Stomach smooth muscle (tissue), 2 donors: Measurements from ENCODE around the gene FAM184B.

Experiments used
- H3K27ac ChIP-seq: one replicate; pipeline ENCODE4 v1.7.0; 2013; ENCODE audit warnings: mild to moderate bottlenecking, low read length, inconsistent platforms
- H3K27me3 ChIP-seq, 2 donors: one replicate each; pipeline ENCODE4 v1.7.0; 2013; ENCODE audit warnings: low read length in 2 of 2; ENCODE audit not compliant: insufficient read depth in 2 of 2, control insufficient read depth in 1 of 2
- H3K36me3 ChIP-seq, 2 donors: one replicate each; pipeline ENCODE4 v1.7.0; 2013; ENCODE audit warnings: low read length in 2 of 2; ENCODE audit not compliant: control insufficient read depth in 2 of 2, insufficient read depth in 2 of 2
- H3K4me1 ChIP-seq: one replicate; pipeline ENCODE4 v1.7.0; 2013; ENCODE audit warnings: low read length; ENCODE audit not compliant: control insufficient read depth, insufficient read depth
- H3K4me3 ChIP-seq, 2 donors: one replicate each; pipeline ENCODE4 v1.7.0; 2013; ENCODE audit warnings: low read length in 2 of 2
- H3K9ac ChIP-seq, 2 donors: one replicate each; pipeline ENCODE4 v1.7.0; 2013; ENCODE audit warnings: low read length in 2 of 2, mild to moderate bottlenecking in 1 of 2
- H3K9me3 ChIP-seq, 2 donors: one replicate each; pipeline ENCODE4 v1.7.0; 2013; ENCODE audit warnings: low read length in 2 of 2; ENCODE audit not compliant: control insufficient read depth in 2 of 2
- donor health status: healthy.
- donor health status: Pancreatic carcinoma.

Gene FAM184B

DNA sequence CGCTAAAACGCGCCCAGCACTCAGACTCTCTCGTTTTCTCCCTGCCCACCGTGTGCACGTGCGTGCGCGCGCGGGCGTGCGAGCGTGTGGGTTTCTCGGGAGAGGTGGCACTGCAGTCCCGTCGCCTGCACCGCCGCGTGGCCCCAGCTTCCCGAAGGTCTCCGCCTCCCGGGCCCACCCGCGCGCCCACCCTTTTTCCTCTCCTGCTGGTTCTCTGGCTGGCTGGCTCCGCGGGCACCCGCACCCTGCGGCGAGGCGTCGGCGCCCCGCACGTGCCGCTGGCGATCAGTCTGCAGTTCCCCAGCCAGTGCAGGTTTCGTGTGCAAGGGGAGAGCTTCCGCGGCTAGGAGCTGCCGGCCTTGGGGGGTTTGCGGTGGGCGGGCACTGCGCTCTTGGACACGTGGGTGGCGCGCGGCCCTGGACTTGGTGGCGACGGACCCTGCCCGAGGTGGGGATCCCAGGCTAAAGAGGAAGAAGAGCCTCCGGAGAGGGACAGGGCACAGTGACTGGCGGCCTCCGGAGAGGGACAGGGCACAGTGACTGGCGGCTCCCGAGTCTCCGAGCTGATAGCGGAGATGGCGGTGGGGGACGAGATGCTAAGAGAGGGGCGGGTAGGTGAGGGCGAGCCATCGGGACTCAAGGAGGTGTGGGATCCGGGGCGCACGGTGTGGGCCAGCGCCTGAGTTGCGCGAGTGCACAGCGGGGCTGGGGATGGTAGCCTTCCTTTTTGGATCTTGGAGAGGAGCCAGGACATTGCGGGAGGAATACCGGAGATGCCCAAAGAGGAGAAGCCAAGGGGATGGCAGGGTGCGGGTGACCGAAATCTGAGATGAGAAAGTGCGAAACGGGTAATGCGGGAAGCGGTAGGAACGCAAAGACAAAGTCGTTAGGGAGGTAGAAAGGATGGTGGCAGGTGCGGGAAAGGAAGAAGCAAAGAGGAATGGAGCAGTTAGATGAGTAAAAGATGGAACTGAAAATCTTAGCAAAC, at the start of gene FAM184B:
FAM184B (minus strand) TSS at position 322 of the 988 bp plus-strand sequence. CDS start 322 bp downstream, outside the sequence.
- H3K27me3 ChIP-seq: peaks cover 15 to 20% of the 10 kb centered on the region in 2 donors
- H3K4me1 ChIP-seq: peaks cover 24% of the 10 kb centered on the region
- peak within 1 kb of the TSS in 1 of 2 donors; percentile 21 for H3K9ac ChIP-seq
- H3K9me3 ChIP-seq: no peaks in the 10 kb centered on the region
- H3K4me3 ChIP-seq: peak within 1 kb of the TSS; percentile 67 to 72
- no peak within 1 kb of the TSS for H3K27ac ChIP-seq
- H3K36me3 ChIP-seq: no peaks in the 10 kb centered on the region

DNA sequence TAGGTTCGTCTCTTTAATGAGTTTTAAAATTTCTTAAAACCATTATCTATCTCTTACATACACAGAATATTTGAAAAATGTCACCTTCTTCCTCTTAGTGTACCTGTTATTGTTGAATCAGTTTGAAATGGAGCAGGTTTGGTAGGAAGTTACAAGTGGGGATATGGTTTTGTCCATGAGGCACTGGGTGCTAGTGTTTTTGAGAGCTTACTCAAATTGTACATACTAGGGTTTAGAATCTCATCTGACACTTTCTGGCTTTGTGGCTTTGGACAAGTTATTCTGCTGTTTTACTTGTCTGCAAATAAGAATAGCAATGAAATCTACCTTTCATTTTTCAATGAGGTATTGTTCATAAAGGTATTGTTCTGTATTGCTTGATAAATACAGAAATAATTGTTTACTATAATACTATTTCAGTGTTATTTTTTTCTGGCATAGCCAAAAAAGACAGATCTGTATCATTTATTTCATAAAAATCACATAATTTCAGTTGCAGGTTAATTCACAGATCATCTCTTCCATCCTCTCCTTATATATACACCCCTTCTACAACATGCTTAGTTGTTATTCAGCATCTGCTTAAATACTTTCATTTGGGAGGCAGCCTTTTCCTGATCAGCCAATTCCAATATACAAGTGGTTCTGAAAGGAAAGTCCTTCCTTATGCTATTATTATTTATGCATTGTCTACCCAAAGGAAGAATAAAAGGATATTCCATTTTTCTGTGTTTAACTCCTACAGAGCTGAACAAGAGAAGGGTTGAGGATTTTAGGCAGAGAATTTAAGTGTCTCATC, 42.6 kb upstream of the FAM184B start:
- H3K36me3 ChIP-seq: no peaks in the 10 kb centered on the region
- no peak overlapping the region for H3K9ac ChIP-seq
- no peaks in the 10 kb centered on the region for H3K9me3 ChIP-seq
- H3K27ac ChIP-seq: no peak overlapping the region
- H3K4me1 ChIP-seq: no peaks in the 10 kb centered on the region
- H3K4me3 ChIP-seq: no peak overlapping the region
- H3K27me3 ChIP-seq: no peaks in the 10 kb centered on the region

- H3K36me3 ChIP-seq: no peaks in the 10 kb centered on the region
- no peak overlapping the region for H3K27ac ChIP-seq
- no peak overlapping the region for H3K9ac ChIP-seq
- no peaks in the 10 kb centered on the region for H3K9me3 ChIP-seq
- H3K27me3 ChIP-seq: no peaks in the 10 kb centered on the region
- H3K4me1 ChIP-seq: no peaks in the 10 kb centered on the region
- no peak overlapping the region for H3K4me3 ChIP-seq
Measured at GRCh38 chr4:17817027-17817426, 35.6 kb upstream of the FAM184B start.

- Histone ChIP-seq H3K4me3 (no peak overlapping the region), H3K4me1 (peaks cover 2% of the 10 kb centered on the region), H3K36me3 (no peaks in the 10 kb centered on the region), H3K9me3 (no peaks in the 10 kb centered on the region), H3K27me3 (no peaks in the 10 kb centered on the region), H3K9ac (no peak overlapping the region), H3K27ac (no peak overlapping the region)
Measured at GRCh38 chr4:17816142-17816541, 34.7 kb upstream of the FAM184B start.

GRCh38 chr4:17814140-17814539, 32.7 kb upstream of the FAM184B start:
- no peak overlapping the region for H3K4me3 ChIP-seq
- H3K27ac ChIP-seq: no peak overlapping the region
- H3K27me3 ChIP-seq: no peaks in the 10 kb centered on the region
- H3K9me3 ChIP-seq: no peaks in the 10 kb centered on the region
- peaks cover 5% of the 10 kb centered on the region for H3K4me1 ChIP-seq
- H3K9ac ChIP-seq: no peak overlapping the region
- no peaks in the 10 kb centered on the region for H3K36me3 ChIP-seq

- Histone ChIP-seq H3K27me3 (no peaks in the 10 kb centered on the region), H3K9me3 (no peaks in the 10 kb centered on the region), H3K36me3 (no peaks in the 10 kb centered on the region), H3K4me1 (peaks cover 8% of the 10 kb centered on the region), H3K27ac (no peak overlapping the region), H3K4me3 (no peak overlapping the region), H3K9ac (no peak overlapping the region)
Measured at GRCh38 chr4:17812801-17813200, 31.4 kb upstream of the FAM184B start.

DNA sequence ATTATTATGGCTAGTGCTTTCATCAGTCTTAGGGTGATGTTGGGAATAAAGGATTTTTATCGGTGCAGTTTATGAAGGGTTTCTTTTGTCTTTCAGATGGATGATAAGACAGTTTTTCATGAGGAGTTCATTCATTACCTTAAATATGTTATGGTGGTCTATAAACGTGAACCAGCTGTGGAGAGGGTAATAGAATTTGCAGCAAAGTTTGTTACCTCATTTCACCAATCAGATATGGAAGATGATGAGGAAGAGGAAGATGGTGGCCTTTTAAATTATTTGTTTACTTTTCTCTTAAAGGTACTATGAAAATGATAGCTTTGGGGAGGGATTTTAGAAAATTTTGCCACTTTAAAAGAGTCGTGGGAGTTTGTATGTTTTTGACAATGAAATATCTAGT, 30.7 kb upstream of the FAM184B start:
- no peaks in the 10 kb centered on the region for H3K9me3 ChIP-seq
- H3K4me3 ChIP-seq: no peak overlapping the region
- no peak overlapping the region for H3K9ac ChIP-seq
- H3K4me1 ChIP-seq: peaks cover 8% of the 10 kb centered on the region
- no peaks in the 10 kb centered on the region for H3K27me3 ChIP-seq
- no peaks in the 10 kb centered on the region for H3K36me3 ChIP-seq
- no peak overlapping the region for H3K27ac ChIP-seq

DNA sequence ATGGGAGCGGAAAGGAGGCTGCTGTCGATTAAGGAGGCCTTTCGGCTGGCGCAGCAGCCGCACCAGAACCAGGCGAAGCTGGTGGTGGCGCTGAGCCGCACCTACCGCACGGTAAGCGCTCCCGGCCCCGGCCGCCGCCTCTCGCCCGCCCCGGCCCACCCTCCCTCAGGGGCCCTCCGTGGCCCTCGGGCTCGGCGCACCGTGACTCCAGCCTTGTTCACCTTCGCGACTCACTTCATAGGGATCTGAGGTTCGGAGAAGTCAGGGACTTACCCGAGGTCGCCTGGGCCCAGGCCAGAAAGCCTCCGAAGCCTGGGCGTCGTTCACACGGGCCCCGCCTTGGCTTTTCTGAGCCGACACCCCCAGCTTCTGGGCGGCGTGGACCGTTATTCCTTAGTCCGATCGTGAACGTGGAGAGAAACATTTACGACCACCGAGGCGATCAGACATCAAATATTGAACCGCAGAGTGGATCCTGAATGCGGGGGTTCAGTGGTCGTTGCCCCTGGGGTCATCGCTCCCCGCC, 29.7 kb upstream of the FAM184B start:
- H3K9ac ChIP-seq: peak overlapping the region in 1 of 2 donors; percentile 96

GRCh38 chr4:17810260-17811077, 29.0 kb upstream of the FAM184B start, which contains the start of the genes DCAF16 and NCAPG:
Gene DCAF16, minus strand, starts transcription at chr4:17810757. Its CDS starts 6,616 bp downstream, at chr4:17804141.
Gene NCAPG, plus strand, starts transcription at chr4:17810979. Its CDS starts 99 bp downstream, at chr4:17811078.
- Histone ChIP-seq H3K4me1 (peaks cover 8% of the 10 kb centered on the region), H3K27ac (peak within 1 kb of the TSS; percentile 94), H3K9me3 (no peaks in the 10 kb centered on the region), H3K4me3 (peak within 1 kb of the TSS; percentile 95 to 98), H3K36me3 (no peaks in the 10 kb centered on the region), H3K9ac (peak within 1 kb of the TSS; percentile 96 to 97), H3K27me3 (no peaks in the 10 kb centered on the region)

More for the DNA sequence above, 29.7 kb upstream of the FAM184B start:
- no peaks in the 10 kb centered on the region for H3K9me3 ChIP-seq
- no peaks in the 10 kb centered on the region for H3K27me3 ChIP-seq
- H3K36me3 ChIP-seq: no peaks in the 10 kb centered on the region
- peak overlapping the region; percentile 95 to 98 for H3K4me3 ChIP-seq
- H3K4me1 ChIP-seq: peaks cover 8% of the 10 kb centered on the region
- no peak overlapping the region for H3K27ac ChIP-seq

GRCh38 chr4:17809667-17810066, 28.2 kb upstream of the FAM184B start:
- no peaks in the 10 kb centered on the region for H3K9me3 ChIP-seq
- peaks cover 0 to 1% of the 10 kb centered on the region in 2 donors for H3K36me3 ChIP-seq
- H3K4me3 ChIP-seq: peak overlapping the region; percentile 95 to 98
- H3K27ac ChIP-seq: peak overlapping the region; percentile 94
- no peaks in the 10 kb centered on the region for H3K27me3 ChIP-seq
- peaks cover 8% of the 10 kb centered on the region for H3K4me1 ChIP-seq
- H3K9ac ChIP-seq: peak overlapping the region; percentile 96 to 97
